PC-9 (cell line): ENCODE results near the gene VDAC1.

ENCODE experiments used
- CTCF ChIP-seq: fragments of 200-600 bp; sonication (generic); conservative IDR thresholded peaks from 2 replicates; pipeline ENCODE4 v1.6.1; 2017; ENCODE audit warnings: mixed run types, antibody characterized with exemption, mild to moderate bottlenecking, moderate library complexity
- EZH2 ChIP-seq: fragments of 200-600 bp; sonication (generic); IDR thresholded peaks from 2 replicates; pipeline ENCODE4 v1.8.0; 2017; ENCODE audit warnings: antibody characterized with exemption, low read depth

GRCh38 chr5:134020188-134020587, 15.4 kb upstream of the VDAC1 start:
- no peak for TF ChIP-seq CTCF
- no peak for TF ChIP-seq EZH2
